Measurements from ENCODE around the gene FOXD3. TPM values are rescaled to one million over a fixed set of nuclear protein-coding genes. Genes with fewer than 3 reads are reported as not detected.
"Not testable (repeated sequence)": the region's sequence is repeated elsewhere in the genome, so short reads cannot be mapped to it uniquely, and the experiment has no call there.

FOXD3 gene
- total RNA-seq, 1 donor from 2014 or later = 0.39 TPM

DNA sequence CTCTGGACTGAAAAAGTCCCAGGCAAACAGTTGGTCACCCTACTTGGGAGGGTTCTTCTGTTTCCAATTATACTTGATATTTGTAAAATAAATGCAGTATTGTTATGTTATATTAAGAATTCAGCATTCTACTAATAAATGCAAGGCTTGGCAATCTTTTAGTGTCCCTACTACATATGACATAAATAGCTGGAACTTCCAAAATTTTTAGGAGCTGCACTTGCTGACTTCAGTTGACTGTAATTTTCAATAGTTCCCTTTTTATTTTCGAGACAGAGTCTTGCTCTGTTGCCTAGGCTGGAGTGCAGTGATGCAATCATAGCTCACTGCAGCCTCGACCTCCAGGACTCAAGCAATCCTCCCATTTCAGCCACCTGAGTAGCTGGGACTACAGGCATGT lies 20.0 kb downstream of the FOXD3 start:
- no peak for DNase-seq
- Mint-ChIP-seq H3K36me3 (ENCODE audit: unreplicated experiment) (no peaks in the 10 kb centered on the region), H3K27me3 (ENCODE audit: unreplicated experiment) (no peaks in the 10 kb centered on the region), H3K4me1 (ENCODE audit: low read depth, unreplicated experiment) (no peaks in the 10 kb centered on the region), H3K4me3 (ENCODE audit: unreplicated experiment) (no peak overlapping the region), H3K27ac (ENCODE audit: unreplicated experiment) (no peak overlapping the region), H3K9me3 (ENCODE audit: unreplicated experiment) (no peaks in the 10 kb centered on the region)
- no peak for TF ChIP-seq CTCF (IDR thresholded peaks at IDR 0.05; ENCODE audit: partially characterized antibody, unreplicated experiment)

GRCh38 chr1:63343922-63344321 lies 21.6 kb downstream of the FOXD3 start:
- DNase-seq = no peak
- H3K4me1 Mint-ChIP-seq (ENCODE audit: low read depth, unreplicated experiment) = no peaks in the 10 kb centered on the region
- H3K9me3 Mint-ChIP-seq (ENCODE audit: unreplicated experiment) = no peaks in the 10 kb centered on the region
- no peaks in the 10 kb centered on the region for H3K36me3 Mint-ChIP-seq (ENCODE audit: unreplicated experiment)
- no peak for TF ChIP-seq CTCF (IDR thresholded peaks at IDR 0.05; ENCODE audit: partially characterized antibody, unreplicated experiment)
- no peaks in the 10 kb centered on the region for H3K27me3 Mint-ChIP-seq (ENCODE audit: unreplicated experiment)
- no peak overlapping the region for H3K27ac Mint-ChIP-seq (ENCODE audit: unreplicated experiment)
- no peak overlapping the region for H3K4me3 Mint-ChIP-seq (ENCODE audit: unreplicated experiment)

GRCh38 chr1:63350320-63350719 lies 28.0 kb downstream of the FOXD3 start:
- no peak overlapping the region for H3K27ac Mint-ChIP-seq (ENCODE audit: unreplicated experiment)
- no peak overlapping the region for H3K4me3 Mint-ChIP-seq (ENCODE audit: unreplicated experiment)
- peaks cover 1% of the 10 kb centered on the region for H3K27me3 Mint-ChIP-seq (ENCODE audit: unreplicated experiment)
- H3K4me1 Mint-ChIP-seq (ENCODE audit: low read depth, unreplicated experiment) = no peaks in the 10 kb centered on the region
- DNase-seq = no peak
- no peaks in the 10 kb centered on the region for H3K9me3 Mint-ChIP-seq (ENCODE audit: unreplicated experiment)
- no peak for TF ChIP-seq CTCF (IDR thresholded peaks at IDR 0.05; ENCODE audit: partially characterized antibody, unreplicated experiment)
- no peaks in the 10 kb centered on the region for H3K36me3 Mint-ChIP-seq (ENCODE audit: unreplicated experiment)

- Mint-ChIP-seq H3K27me3 (ENCODE audit: unreplicated experiment) (peaks cover 3% of the 10 kb centered on the region), H3K4me3 (ENCODE audit: unreplicated experiment) (no peak overlapping the region)
Measured at GRCh38 chr1:63352736-63353135, 30.4 kb downstream of the FOXD3 start.

GRCh38 chr1:63356234-63356633 lies 33.9 kb downstream of the FOXD3 start:
- DNase-seq; H3K9me3 Mint-ChIP-seq (ENCODE audit: unreplicated experiment); H3K4me3 Mint-ChIP-seq (ENCODE audit: unreplicated experiment); H3K36me3 Mint-ChIP-seq (ENCODE audit: unreplicated experiment); H3K4me1 Mint-ChIP-seq (ENCODE audit: low read depth, unreplicated experiment); H3K27ac Mint-ChIP-seq (ENCODE audit: unreplicated experiment); H3K27me3 Mint-ChIP-seq (ENCODE audit: unreplicated experiment): not testable (repeated sequence)

More at GRCh38 chr1:63352736-63353135, 30.4 kb downstream of the FOXD3 start:
- no peak for TF ChIP-seq CTCF (IDR thresholded peaks at IDR 0.05; ENCODE audit: partially characterized antibody, unreplicated experiment)
- H3K36me3 Mint-ChIP-seq (ENCODE audit: unreplicated experiment) = no peaks in the 10 kb centered on the region
- no peaks in the 10 kb centered on the region for H3K4me1 Mint-ChIP-seq (ENCODE audit: low read depth, unreplicated experiment)
- H3K27ac Mint-ChIP-seq (ENCODE audit: unreplicated experiment) = no peak overlapping the region
- DNase-seq = no peak
- H3K9me3 Mint-ChIP-seq (ENCODE audit: unreplicated experiment) = no peaks in the 10 kb centered on the region

DNA sequence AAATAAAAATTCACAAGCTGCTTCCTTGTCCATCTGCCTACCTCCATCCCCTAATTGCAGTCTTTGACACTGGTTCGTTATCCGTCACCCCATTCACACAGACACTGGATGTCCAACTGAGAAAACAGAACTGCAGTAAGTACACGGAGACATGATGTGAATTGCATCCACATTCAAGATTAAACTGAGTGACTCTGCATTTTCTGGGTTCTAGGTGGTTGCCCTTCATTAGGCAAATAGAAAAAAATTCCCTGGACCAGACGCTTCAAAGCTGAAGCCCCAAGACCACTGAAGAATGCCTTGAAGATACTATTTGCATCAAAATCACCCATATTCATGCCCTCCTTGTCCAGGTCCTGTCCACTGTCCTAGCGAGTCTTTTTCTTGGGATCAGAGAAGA lies 37.2 kb downstream of the FOXD3 start:
- H3K4me1 Mint-ChIP-seq (ENCODE audit: low read depth, unreplicated experiment) = no peaks in the 10 kb centered on the region
- DNase-seq = no peak
- H3K27me3 Mint-ChIP-seq (ENCODE audit: unreplicated experiment) = peaks cover 2% of the 10 kb centered on the region
- no peak overlapping the region for H3K4me3 Mint-ChIP-seq (ENCODE audit: unreplicated experiment)
- no peak overlapping the region for H3K27ac Mint-ChIP-seq (ENCODE audit: unreplicated experiment)
- H3K36me3 Mint-ChIP-seq (ENCODE audit: unreplicated experiment) = no peaks in the 10 kb centered on the region
- TF ChIP-seq CTCF (IDR thresholded peaks at IDR 0.05; ENCODE audit: partially characterized antibody, unreplicated experiment) = no peak
- H3K9me3 Mint-ChIP-seq (ENCODE audit: unreplicated experiment) = peaks cover 3% of the 10 kb centered on the region
